PFSK-1 (cell line): ENCODE measurements around the gene HMX2.

Source experiments
- FOXP2 ChIP-seq: optimal IDR thresholded peaks from 2 replicates; pipeline ENCODE3; 2011; ENCODE audit warnings: borderline replicate concordance, control low read depth, inconsistent platforms; ENCODE audit not compliant: insufficient read depth; ENCODE audit errors: extremely low read length, extremely low read depth
- TAF1 ChIP-seq: IDR thresholded peaks from 2 replicates; pipeline ENCODE4 v1.6.1; 2012; ENCODE audit warnings: low read length, control low read depth, borderline replicate concordance; ENCODE audit not compliant: insufficient read depth
- TF ChIP-seq, protein P1 (sequence below), 2 experiments: IDR thresholded peaks; 2 replicates each; pipeline versions ENCODE4 v1.6.1 to v1.8.0; 2011 to 2012; ENCODE audit warnings: low read depth in 2 of 2, low read length in 2 of 2, control low read depth in 1 of 2, inconsistent platforms in 1 of 2, mild to moderate bottlenecking in 1 of 2, moderate library complexity in 1 of 2; ENCODE audit not compliant: insufficient read depth in 1 of 2

DNA sequence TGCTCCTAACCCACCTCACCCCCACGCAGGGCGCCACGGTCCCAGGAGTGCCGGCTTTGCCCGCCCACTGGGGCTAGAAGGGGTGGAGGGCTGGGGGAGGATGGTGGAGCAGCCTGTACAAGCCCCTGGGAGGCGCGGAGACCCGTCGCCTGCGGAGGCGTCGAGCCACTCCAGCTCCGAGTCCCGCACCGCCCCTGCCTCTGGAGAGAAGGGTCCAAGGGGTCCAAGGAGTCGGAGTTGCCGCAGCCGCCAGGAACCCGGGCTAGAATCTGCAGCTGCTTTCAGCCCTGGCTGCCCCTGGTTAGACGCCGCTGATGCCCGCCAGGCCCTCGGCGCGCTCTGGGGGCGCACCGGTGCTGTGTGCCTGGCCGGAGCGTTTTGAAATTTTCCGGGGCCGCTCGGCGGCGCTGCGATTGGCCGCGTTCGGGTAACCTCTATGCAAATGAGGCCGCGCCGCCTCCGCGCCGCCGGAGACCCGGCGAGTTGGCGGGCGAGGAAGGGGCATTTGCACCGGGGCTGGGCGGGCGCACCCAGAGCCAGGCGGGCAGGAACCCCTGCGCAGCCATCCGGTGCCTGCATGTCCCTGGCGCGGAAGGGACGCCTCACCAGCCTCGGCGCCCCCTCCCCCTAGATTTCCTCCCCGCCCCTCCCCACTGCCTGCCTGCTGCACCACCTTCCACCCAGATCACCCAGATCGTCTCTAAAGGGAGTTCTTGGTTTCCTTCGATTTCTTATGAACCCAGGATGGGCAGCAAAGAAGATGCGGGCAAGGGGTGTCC is at the start of gene HMX2:
- TF ChIP-seq, protein P1, sequence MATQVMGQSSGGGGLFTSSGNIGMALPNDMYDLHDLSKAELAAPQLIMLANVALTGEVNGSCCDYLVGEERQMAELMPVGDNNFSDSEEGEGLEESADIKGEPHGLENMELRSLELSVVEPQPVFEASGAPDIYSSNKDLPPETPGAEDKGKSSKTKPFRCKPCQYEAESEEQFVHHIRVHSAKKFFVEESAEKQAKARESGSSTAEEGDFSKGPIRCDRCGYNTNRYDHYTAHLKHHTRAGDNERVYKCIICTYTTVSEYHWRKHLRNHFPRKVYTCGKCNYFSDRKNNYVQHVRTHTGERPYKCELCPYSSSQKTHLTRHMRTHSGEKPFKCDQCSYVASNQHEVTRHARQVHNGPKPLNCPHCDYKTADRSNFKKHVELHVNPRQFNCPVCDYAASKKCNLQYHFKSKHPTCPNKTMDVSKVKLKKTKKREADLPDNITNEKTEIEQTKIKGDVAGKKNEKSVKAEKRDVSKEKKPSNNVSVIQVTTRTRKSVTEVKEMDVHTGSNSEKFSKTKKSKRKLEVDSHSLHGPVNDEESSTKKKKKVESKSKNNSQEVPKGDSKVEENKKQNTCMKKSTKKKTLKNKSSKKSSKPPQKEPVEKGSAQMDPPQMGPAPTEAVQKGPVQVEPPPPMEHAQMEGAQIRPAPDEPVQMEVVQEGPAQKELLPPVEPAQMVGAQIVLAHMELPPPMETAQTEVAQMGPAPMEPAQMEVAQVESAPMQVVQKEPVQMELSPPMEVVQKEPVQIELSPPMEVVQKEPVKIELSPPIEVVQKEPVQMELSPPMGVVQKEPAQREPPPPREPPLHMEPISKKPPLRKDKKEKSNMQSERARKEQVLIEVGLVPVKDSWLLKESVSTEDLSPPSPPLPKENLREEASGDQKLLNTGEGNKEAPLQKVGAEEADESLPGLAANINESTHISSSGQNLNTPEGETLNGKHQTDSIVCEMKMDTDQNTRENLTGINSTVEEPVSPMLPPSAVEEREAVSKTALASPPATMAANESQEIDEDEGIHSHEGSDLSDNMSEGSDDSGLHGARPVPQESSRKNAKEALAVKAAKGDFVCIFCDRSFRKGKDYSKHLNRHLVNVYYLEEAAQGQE (IDR thresholded peaks at IDR 0.05; ENCODE audit: insufficient read depth in 1 of 2, low read depth in 2 of 2, low read length in 2 of 2), result no peak
- TF ChIP-seq FOXP2 (no peak), TAF1 (no peak)
